ENCODE results near the gene EMC6.
"Not testable (repeated sequence)": the region's sequence is repeated elsewhere in the genome, so short reads cannot be mapped to it uniquely, and the experiment has no call there.

EMC6 gene

GRCh38 chr17:3704931-3705717 is 36.5 kb downstream of the EMC6 start:
- DNase-seq (ENCODE audit: low read depth in 1 of 2, low spot score in 1 of 2), result no peak

- DNase-seq (ENCODE audit: low read depth in 1 of 2, low spot score in 1 of 2), result not testable (repeated sequence)
Measured at GRCh38 chr17:3705718-3705984, 37.0 kb downstream of the EMC6 start.

- DNase-seq (ENCODE audit: low read depth in 1 of 2, low spot score in 1 of 2), result no peak
Measured at GRCh38 chr17:3708366-3708765, 39.8 kb downstream of the EMC6 start.

GRCh38 chr17:3710951-3711383 is 42.4 kb downstream of the EMC6 start:
- DNase-seq (ENCODE audit: low read depth in 1 of 2, low spot score in 1 of 2), result peak; percentile 13 to 50

- DNase-seq (ENCODE audit: low read depth in 1 of 2, low spot score in 1 of 2), result no peak
Measured at GRCh38 chr17:3712811-3713463, 44.3 kb downstream of the EMC6 start.

GRCh38 chr17:3715296-3715695 is 46.7 kb downstream of the EMC6 start:
- DNase-seq (ENCODE audit: low read depth in 1 of 2, low spot score in 1 of 2), result no peak

- no peak for DNase-seq (ENCODE audit: low read depth in 1 of 2, low spot score in 1 of 2)
Measured at GRCh38 chr17:3718201-3718600, 49.6 kb downstream of the EMC6 start.

GRCh38 chr17:3719265-3719664 is 50.7 kb downstream of the EMC6 start:
- no peak for DNase-seq (ENCODE audit: low read depth in 1 of 2, low spot score in 1 of 2)

Data from stimulated activated CD4-positive, alpha-beta T cell treated with anti-CD3 and anti-CD28 coated beads, Interleukin-15, amount 100 ng/mL, for 1 hour (primary cell).